Gastroesophageal sphincter (tissue), 3 donors: ENCODE data around the gene EEF1B2.

ENCODE experiments used
- EP300 ChIP-seq: sonication (generic); formaldehyde crosslinking; IDR thresholded peaks from one replicate; pipeline ENCODE4 v1.6.1; 2017; ENCODE audit warnings: antibody characterized with exemption, mild to moderate bottlenecking
- POLR2A ChIP-seq, 2 donors: fragments of 450-650 bp; IDR thresholded peaks; one replicate each; pipeline ENCODE4 v1.6.1; 2017; ENCODE audit warnings: antibody characterized with exemption in 2 of 2, mild to moderate bottlenecking in 2 of 2, moderate library complexity in 1 of 2
- POLR2AphosphoS5 ChIP-seq: sonication (generic); formaldehyde crosslinking; IDR thresholded peaks from one replicate; pipeline ENCODE4 v1.6.1; 2017; ENCODE audit warnings: antibody characterized with exemption
- TF ChIP-seq, protein P1 (sequence below), 4 experiments: fragments of 200-600 bp in 2 of 4; fragments of 450-650 bp in 2 of 4; sonication (generic) in 1 of 4; IDR thresholded peaks; one replicate each; pipeline ENCODE4 v1.5.1; 2017 to 2019; ENCODE audit warnings: antibody characterized with exemption in 4 of 4, mild to moderate bottlenecking in 2 of 4, moderate library complexity in 2 of 4

DNA sequence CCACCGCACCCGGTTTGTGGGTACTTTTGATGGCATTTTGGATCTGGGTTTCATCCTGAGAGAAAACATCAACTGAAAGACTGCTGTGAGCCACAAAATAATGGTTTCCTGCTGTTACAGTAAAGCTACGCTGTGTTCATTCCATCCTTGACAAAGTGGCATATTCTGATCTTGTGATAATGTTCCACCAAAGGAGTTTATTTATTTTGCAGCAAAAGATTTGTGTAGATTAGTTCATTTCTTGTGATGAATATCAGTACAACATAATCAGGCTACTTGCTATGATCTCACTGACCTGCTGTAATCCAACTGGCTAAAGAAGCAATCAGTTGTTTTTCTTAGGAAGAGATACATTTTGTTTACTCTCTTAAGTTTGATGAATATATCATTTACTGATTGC lies 45.0 kb downstream of the EEF1B2 start:
- TF ChIP-seq, protein P1, sequence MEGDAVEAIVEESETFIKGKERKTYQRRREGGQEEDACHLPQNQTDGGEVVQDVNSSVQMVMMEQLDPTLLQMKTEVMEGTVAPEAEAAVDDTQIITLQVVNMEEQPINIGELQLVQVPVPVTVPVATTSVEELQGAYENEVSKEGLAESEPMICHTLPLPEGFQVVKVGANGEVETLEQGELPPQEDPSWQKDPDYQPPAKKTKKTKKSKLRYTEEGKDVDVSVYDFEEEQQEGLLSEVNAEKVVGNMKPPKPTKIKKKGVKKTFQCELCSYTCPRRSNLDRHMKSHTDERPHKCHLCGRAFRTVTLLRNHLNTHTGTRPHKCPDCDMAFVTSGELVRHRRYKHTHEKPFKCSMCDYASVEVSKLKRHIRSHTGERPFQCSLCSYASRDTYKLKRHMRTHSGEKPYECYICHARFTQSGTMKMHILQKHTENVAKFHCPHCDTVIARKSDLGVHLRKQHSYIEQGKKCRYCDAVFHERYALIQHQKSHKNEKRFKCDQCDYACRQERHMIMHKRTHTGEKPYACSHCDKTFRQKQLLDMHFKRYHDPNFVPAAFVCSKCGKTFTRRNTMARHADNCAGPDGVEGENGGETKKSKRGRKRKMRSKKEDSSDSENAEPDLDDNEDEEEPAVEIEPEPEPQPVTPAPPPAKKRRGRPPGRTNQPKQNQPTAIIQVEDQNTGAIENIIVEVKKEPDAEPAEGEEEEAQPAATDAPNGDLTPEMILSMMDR (IDR thresholded peaks at IDR 0.05), result no peak
- TF ChIP-seq POLR2AphosphoS5 (no peak), POLR2A (IDR thresholded peaks at IDR 0.05) (no peak), EP300 (no peak)
